ENCODE results near the gene RSPH9. TPM values are rescaled to one million over a fixed set of nuclear protein-coding genes. Genes with fewer than 3 reads are reported as not detected.

The RSPH9 gene
- total and polyA plus RNA-seq, 2 experiments from 2014 or later, result 0.10 to 0.39 TPM

- peaks cover 19% of the 10 kb centered on the region for H3K79me2 ChIP-seq (replicated peaks; ENCODE audit: insufficient read depth)
- ATAC-seq (no peak), DNase-seq (ENCODE audit: low spot score) (no peak)
- no peak overlapping the region for H2AFZ ChIP-seq
- Mint-ChIP-seq H3K4me3 (no peak overlapping the region), H3K27ac (no peak overlapping the region), H3K27me3 (ENCODE audit: insufficient read depth, low read depth, poor library complexity) (peaks cover 8% of the 10 kb centered on the region), H3K4me1 (peaks cover 5% of the 10 kb centered on the region), H3K9me3 (no peaks in the 10 kb centered on the region), H3K36me3 (ENCODE audit: low read depth) (peaks cover 64% of the 10 kb centered on the region)
- H3K36me3 ChIP-seq (ENCODE audit: insufficient read depth), result peaks cover 11% of the 10 kb centered on the region
- no peaks in the 10 kb centered on the region for H3K9me2 ChIP-seq (ENCODE audit: insufficient read depth)
- H3K4me1 ChIP-seq (ENCODE audit: insufficient read depth), result no peaks in the 10 kb centered on the region
- no peaks in the 10 kb centered on the region for H3K27me3 ChIP-seq (ENCODE audit: insufficient read depth)
- H3K4me2 ChIP-seq, result no peak overlapping the region
- H3K27ac ChIP-seq (ENCODE audit: low read depth), result no peak overlapping the region
- peaks cover 7% of the 10 kb centered on the region for H4K20me1 ChIP-seq (replicated peaks; ENCODE audit: insufficient read depth)
- H3K4me3 ChIP-seq, result no peak overlapping the region
- peaks cover 6% of the 10 kb centered on the region; the same call in 1 of the 2 replicates for H3F3A ChIP-seq (replicated peaks; ENCODE audit: low read depth)
- TF ChIP-seq POLR2AphosphoS5 (IDR thresholded peaks at IDR 0.05; ENCODE audit: low read depth) (no peak), STAT1 (IDR thresholded peaks at IDR 0.05; ENCODE audit: unreplicated experiment) (no peak), EZH2phosphoT487 (IDR thresholded peaks at IDR 0.05; ENCODE audit: unreplicated experiment) (no peak), JUNB (IDR thresholded peaks at IDR 0.05; ENCODE audit: unreplicated experiment) (no peak), CREB1 (CRISPR knock-in tag; IDR thresholded peaks at IDR 0.05; ENCODE audit: low read depth) (no peak), EZH2 (IDR thresholded peaks at IDR 0.05; ENCODE audit: low read depth, unreplicated experiment) (no peak), ETS1 (IDR thresholded peaks at IDR 0.05) (no peak), ZNF331 (CRISPR knock-in tag; IDR thresholded peaks at IDR 0.05; ENCODE audit: low read depth) (no peak), NANOG (IDR thresholded peaks at IDR 0.05; ENCODE audit: borderline replicate concordance) (no peak)
- TF ChIP-seq, protein P1, sequence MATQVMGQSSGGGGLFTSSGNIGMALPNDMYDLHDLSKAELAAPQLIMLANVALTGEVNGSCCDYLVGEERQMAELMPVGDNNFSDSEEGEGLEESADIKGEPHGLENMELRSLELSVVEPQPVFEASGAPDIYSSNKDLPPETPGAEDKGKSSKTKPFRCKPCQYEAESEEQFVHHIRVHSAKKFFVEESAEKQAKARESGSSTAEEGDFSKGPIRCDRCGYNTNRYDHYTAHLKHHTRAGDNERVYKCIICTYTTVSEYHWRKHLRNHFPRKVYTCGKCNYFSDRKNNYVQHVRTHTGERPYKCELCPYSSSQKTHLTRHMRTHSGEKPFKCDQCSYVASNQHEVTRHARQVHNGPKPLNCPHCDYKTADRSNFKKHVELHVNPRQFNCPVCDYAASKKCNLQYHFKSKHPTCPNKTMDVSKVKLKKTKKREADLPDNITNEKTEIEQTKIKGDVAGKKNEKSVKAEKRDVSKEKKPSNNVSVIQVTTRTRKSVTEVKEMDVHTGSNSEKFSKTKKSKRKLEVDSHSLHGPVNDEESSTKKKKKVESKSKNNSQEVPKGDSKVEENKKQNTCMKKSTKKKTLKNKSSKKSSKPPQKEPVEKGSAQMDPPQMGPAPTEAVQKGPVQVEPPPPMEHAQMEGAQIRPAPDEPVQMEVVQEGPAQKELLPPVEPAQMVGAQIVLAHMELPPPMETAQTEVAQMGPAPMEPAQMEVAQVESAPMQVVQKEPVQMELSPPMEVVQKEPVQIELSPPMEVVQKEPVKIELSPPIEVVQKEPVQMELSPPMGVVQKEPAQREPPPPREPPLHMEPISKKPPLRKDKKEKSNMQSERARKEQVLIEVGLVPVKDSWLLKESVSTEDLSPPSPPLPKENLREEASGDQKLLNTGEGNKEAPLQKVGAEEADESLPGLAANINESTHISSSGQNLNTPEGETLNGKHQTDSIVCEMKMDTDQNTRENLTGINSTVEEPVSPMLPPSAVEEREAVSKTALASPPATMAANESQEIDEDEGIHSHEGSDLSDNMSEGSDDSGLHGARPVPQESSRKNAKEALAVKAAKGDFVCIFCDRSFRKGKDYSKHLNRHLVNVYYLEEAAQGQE (IDR thresholded peaks at IDR 0.05; ENCODE audit: unreplicated experiment), result no peak
- TF ChIP-seq, protein P2, sequence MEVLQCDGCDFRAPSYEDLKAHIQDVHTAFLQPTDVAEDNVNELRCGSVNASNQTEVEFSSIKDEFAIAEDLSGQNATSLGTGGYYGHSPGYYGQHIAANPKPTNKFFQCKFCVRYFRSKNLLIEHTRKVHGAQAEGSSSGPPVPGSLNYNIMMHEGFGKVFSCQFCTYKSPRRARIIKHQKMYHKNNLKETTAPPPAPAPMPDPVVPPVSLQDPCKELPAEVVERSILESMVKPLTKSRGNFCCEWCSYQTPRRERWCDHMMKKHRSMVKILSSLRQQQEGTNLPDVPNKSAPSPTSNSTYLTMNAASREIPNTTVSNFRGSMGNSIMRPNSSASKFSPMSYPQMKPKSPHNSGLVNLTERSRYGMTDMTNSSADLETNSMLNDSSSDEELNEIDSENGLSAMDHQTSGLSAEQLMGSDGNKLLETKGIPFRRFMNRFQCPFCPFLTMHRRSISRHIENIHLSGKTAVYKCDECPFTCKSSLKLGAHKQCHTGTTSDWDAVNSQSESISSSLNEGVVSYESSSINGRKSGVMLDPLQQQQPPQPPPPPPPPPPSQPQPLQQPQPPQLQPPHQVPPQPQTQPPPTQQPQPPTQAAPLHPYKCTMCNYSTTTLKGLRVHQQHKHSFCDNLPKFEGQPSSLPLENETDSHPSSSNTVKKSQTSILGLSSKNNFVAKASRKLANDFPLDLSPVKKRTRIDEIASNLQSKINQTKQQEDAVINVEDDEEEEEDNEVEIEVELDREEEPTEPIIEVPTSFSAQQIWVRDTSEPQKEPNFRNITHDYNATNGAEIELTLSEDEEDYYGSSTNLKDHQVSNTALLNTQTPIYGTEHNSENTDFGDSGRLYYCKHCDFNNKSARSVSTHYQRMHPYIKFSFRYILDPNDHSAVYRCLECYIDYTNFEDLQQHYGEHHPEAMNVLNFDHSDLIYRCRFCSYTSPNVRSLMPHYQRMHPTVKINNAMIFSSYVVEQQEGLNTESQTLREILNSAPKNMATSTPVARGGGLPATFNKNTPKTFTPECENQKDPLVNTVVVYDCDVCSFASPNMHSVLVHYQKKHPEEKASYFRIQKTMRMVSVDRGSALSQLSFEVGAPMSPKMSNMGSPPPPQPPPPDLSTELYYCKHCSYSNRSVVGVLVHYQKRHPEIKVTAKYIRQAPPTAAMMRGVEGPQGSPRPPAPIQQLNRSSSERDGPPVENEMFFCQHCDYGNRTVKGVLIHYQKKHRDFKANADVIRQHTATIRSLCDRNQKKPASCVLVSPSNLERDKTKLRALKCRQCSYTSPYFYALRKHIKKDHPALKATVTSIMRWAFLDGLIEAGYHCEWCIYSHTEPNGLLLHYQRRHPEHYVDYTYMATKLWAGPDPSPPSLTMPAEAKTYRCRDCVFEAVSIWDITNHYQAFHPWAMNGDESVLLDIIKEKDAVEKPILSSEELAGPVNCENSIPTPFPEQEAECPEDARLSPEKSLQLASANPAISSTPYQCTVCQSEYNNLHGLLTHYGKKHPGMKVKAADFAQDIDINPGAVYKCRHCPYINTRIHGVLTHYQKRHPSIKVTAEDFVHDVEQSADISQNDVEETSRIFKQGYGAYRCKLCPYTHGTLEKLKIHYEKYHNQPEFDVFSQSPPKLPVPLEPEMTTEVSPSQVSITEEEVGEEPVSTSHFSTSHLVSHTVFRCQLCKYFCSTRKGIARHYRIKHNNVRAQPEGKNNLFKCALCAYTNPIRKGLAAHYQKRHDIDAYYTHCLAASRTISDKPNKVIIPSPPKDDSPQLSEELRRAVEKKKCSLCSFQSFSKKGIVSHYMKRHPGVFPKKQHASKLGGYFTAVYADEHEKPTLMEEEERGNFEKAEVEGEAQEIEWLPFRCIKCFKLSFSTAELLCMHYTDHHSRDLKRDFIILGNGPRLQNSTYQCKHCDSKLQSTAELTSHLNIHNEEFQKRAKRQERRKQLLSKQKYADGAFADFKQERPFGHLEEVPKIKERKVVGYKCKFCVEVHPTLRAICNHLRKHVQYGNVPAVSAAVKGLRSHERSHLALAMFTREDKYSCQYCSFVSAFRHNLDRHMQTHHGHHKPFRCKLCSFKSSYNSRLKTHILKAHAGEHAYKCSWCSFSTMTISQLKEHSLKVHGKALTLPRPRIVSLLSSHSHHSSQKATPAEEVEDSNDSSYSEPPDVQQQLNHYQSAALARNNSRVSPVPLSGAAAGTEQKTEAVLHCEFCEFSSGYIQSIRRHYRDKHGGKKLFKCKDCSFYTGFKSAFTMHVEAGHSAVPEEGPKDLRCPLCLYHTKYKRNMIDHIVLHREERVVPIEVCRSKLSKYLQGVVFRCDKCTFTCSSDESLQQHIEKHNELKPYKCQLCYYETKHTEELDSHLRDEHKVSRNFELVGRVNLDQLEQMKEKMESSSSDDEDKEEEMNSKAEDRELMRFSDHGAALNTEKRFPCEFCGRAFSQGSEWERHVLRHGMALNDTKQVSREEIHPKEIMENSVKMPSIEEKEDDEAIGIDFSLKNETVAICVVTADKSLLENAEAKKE (CRISPR knock-in tag; IDR thresholded peaks at IDR 0.05), result no peak
Observed at GRCh38 chr6:43624786-43625288, 20.0 kb upstream of the RSPH9 start.

All from GM23338 (cell line).